ENCODE measurements around the gene MLEC.
A peak's percentile ranks its signal among the peaks of the same experiment; 100 is the strongest.

The MLEC gene

GRCh38 chr12:120713861-120714482, 27.0 kb downstream of the MLEC start:
- H2AFZ ChIP-seq: no peak overlapping the region
- no peak overlapping the region for H3K9ac ChIP-seq
- no peaks in the 10 kb centered on the region for H3K36me3 ChIP-seq (ENCODE audit: control insufficient read depth, insufficient read depth, low read length)
- H3K4me2 ChIP-seq (ENCODE audit: low read length): no peak overlapping the region
- no peaks in the 10 kb centered on the region for H3K27me3 ChIP-seq (ENCODE audit: control insufficient read depth, insufficient read depth, low read length)
- no peak overlapping the region for H3K4me3 ChIP-seq (ENCODE audit: low read depth, low read length)
- peaks cover 42% of the 10 kb centered on the region for H3K79me2 ChIP-seq
- peak; percentile 90 for TF ChIP-seq CTCF (IDR thresholded peaks at IDR 0.05)
- H3K27ac ChIP-seq: no peak overlapping the region
- no peaks in the 10 kb centered on the region for H3K9me3 ChIP-seq (ENCODE audit: control insufficient read depth, low read length)
- peaks cover 10% of the 10 kb centered on the region for H3K4me1 ChIP-seq

- no peak for TF ChIP-seq CTCF (IDR thresholded peaks at IDR 0.05)
- H3K27me3 ChIP-seq (ENCODE audit: control insufficient read depth, insufficient read depth, low read length): no peaks in the 10 kb centered on the region
- H3K79me2 ChIP-seq: peaks cover 33% of the 10 kb centered on the region
- H3K36me3 ChIP-seq (ENCODE audit: control insufficient read depth, insufficient read depth, low read length): no peaks in the 10 kb centered on the region
- H2AFZ ChIP-seq: no peak overlapping the region
- no peaks in the 10 kb centered on the region for H3K4me1 ChIP-seq
- H3K9me3 ChIP-seq (ENCODE audit: control insufficient read depth, low read length): no peaks in the 10 kb centered on the region
- H3K4me3 ChIP-seq (ENCODE audit: low read depth, low read length): no peak overlapping the region
- no peak overlapping the region for H3K4me2 ChIP-seq (ENCODE audit: low read length)
- no peak overlapping the region for H3K27ac ChIP-seq
- H3K9ac ChIP-seq: no peak overlapping the region
Observed at GRCh38 chr12:120718055-120718454, 31.1 kb downstream of the MLEC start.

GRCh38 chr12:120719072-120719471, 32.1 kb downstream of the MLEC start:
- Histone ChIP-seq H3K4me3 (ENCODE audit: low read depth, low read length) (no peak overlapping the region), H3K9ac (no peak overlapping the region), H2AFZ (no peak overlapping the region), H3K36me3 (ENCODE audit: control insufficient read depth, insufficient read depth, low read length) (no peaks in the 10 kb centered on the region), H3K27me3 (ENCODE audit: control insufficient read depth, insufficient read depth, low read length) (no peaks in the 10 kb centered on the region), H3K27ac (no peak overlapping the region), H3K79me2 (peaks cover 28% of the 10 kb centered on the region), H3K4me1 (no peaks in the 10 kb centered on the region), H3K4me2 (ENCODE audit: low read length) (no peak overlapping the region), H3K9me3 (ENCODE audit: control insufficient read depth, low read length) (no peaks in the 10 kb centered on the region)
- no peak for TF ChIP-seq CTCF (IDR thresholded peaks at IDR 0.05)

- no peak overlapping the region for H3K4me2 ChIP-seq (ENCODE audit: low read length)
- H3K9ac ChIP-seq: no peak overlapping the region
- peaks cover 24% of the 10 kb centered on the region for H3K79me2 ChIP-seq
- no peaks in the 10 kb centered on the region for H3K9me3 ChIP-seq (ENCODE audit: control insufficient read depth, low read length)
- TF ChIP-seq CTCF (IDR thresholded peaks at IDR 0.05): no peak
- no peak overlapping the region for H3K27ac ChIP-seq
- H2AFZ ChIP-seq: no peak overlapping the region
- H3K27me3 ChIP-seq (ENCODE audit: control insufficient read depth, insufficient read depth, low read length): no peaks in the 10 kb centered on the region
- no peaks in the 10 kb centered on the region for H3K36me3 ChIP-seq (ENCODE audit: control insufficient read depth, insufficient read depth, low read length)
- no peaks in the 10 kb centered on the region for H3K4me1 ChIP-seq
- no peak overlapping the region for H3K4me3 ChIP-seq (ENCODE audit: low read depth, low read length)
Observed at GRCh38 chr12:120719496-120720233, 32.7 kb downstream of the MLEC start.

All from parathyroid adenoma (tissue), 2 donors.